22Rv1 (cell line): ENCODE data around the gene C2CD2.

Source experiments
- ZFX ChIP-seq: fragments of 450-650 bp; IDR thresholded peaks from 2 replicates; pipeline ENCODE4 v1.6.1; 2017; ENCODE audit warnings: antibody characterized with exemption, borderline replicate concordance
- TF ChIP-seq, protein P1 (sequence below): fragments of 450-650 bp; IDR thresholded peaks from 2 replicates; pipeline ENCODE4 v1.5.1; 2017; ENCODE audit warnings: mild to moderate bottlenecking

DNA sequence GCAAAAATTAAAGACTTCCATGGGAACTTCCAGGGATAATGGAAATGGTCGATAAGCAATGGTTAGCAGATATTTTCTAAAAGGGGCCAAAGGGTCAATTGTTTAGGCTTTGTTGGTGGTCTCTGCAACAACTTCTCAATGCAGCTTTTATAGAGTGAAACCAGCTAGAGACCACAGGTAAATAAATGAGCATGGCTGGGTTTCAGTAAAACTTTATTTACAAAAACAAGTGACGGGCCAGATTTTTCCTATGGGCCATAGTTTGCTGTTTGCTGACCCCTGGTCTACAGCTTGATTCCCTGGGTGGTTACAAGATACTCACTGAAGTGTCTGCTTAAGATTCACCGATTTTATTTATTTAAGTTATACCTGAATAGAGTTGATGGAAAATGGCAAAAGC lies 52.0 kb downstream of the C2CD2 start:
- TF ChIP-seq, protein P1, sequence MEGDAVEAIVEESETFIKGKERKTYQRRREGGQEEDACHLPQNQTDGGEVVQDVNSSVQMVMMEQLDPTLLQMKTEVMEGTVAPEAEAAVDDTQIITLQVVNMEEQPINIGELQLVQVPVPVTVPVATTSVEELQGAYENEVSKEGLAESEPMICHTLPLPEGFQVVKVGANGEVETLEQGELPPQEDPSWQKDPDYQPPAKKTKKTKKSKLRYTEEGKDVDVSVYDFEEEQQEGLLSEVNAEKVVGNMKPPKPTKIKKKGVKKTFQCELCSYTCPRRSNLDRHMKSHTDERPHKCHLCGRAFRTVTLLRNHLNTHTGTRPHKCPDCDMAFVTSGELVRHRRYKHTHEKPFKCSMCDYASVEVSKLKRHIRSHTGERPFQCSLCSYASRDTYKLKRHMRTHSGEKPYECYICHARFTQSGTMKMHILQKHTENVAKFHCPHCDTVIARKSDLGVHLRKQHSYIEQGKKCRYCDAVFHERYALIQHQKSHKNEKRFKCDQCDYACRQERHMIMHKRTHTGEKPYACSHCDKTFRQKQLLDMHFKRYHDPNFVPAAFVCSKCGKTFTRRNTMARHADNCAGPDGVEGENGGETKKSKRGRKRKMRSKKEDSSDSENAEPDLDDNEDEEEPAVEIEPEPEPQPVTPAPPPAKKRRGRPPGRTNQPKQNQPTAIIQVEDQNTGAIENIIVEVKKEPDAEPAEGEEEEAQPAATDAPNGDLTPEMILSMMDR, result no peak
- no peak for TF ChIP-seq ZFX
